Gastroesophageal sphincter (tissue), 3 donors: ENCODE measurements around the gene MYEF2.

ENCODE experiments used
- POLR2A ChIP-seq, 2 donors: fragments of 450-650 bp; IDR thresholded peaks; one replicate each; pipeline ENCODE4 v1.6.1; 2017; ENCODE audit warnings: antibody characterized with exemption in 2 of 2, mild to moderate bottlenecking in 2 of 2, moderate library complexity in 1 of 2
- POLR2AphosphoS5 ChIP-seq: sonication (generic); formaldehyde crosslinking; IDR thresholded peaks from one replicate; pipeline ENCODE4 v1.6.1; 2017; ENCODE audit warnings: antibody characterized with exemption
- TF ChIP-seq, protein P1 (sequence below), 4 experiments: fragments of 200-600 bp in 2 of 4; fragments of 450-650 bp in 2 of 4; sonication (generic) in 1 of 4; IDR thresholded peaks; one replicate each; pipeline ENCODE4 v1.5.1; 2017 to 2019; ENCODE audit warnings: antibody characterized with exemption in 4 of 4, mild to moderate bottlenecking in 2 of 4, moderate library complexity in 2 of 4

GRCh38 chr15:48096355-48096786, 81.7 kb downstream of the MYEF2 start:
- TF ChIP-seq, protein P1, sequence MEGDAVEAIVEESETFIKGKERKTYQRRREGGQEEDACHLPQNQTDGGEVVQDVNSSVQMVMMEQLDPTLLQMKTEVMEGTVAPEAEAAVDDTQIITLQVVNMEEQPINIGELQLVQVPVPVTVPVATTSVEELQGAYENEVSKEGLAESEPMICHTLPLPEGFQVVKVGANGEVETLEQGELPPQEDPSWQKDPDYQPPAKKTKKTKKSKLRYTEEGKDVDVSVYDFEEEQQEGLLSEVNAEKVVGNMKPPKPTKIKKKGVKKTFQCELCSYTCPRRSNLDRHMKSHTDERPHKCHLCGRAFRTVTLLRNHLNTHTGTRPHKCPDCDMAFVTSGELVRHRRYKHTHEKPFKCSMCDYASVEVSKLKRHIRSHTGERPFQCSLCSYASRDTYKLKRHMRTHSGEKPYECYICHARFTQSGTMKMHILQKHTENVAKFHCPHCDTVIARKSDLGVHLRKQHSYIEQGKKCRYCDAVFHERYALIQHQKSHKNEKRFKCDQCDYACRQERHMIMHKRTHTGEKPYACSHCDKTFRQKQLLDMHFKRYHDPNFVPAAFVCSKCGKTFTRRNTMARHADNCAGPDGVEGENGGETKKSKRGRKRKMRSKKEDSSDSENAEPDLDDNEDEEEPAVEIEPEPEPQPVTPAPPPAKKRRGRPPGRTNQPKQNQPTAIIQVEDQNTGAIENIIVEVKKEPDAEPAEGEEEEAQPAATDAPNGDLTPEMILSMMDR (IDR thresholded peaks at IDR 0.05): no peak
- TF ChIP-seq POLR2A (IDR thresholded peaks at IDR 0.05): no peak
- no peak for TF ChIP-seq POLR2AphosphoS5
